B cell (primary cell): ENCODE results near the gene EYS.

ENCODE experiments used
- CTCF ChIP-seq: fragments of 200-600 bp; IDR thresholded peaks from one replicate; pipeline ENCODE4 v1.8.0; 2022; ENCODE audit warnings: antibody characterized with exemption, mild to moderate bottlenecking
- EZH2 ChIP-seq: IDR thresholded peaks from 2 replicates; pipeline ENCODE4 v1.6.1; 2012; ENCODE audit warnings: borderline replicate concordance, low read depth, mild to moderate bottlenecking, moderate library complexity, low read length; ENCODE audit not compliant: insufficient read depth, poor library complexity, severe bottlenecking

DNA sequence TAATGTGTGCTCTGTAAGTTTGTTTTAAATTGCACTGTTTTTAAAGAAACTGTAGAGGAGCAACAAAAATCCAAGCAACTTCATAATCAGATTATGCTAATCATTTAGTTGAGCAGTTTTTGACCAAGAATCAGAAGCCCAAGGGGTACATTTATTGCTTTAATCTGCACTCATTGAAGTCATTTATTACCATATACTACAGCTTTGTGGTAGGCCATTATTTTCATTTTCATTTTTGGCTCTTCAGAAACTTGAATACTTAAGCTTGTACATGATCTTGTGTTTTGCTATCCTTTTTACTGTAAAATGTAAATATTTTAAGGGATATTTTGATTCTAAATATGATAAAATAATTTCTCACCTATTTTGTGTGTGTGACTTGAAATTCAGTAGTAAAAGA is 1992.9 kb downstream of the EYS start:
- TF ChIP-seq CTCF, result no peak
- TF ChIP-seq EZH2, result no peak
